AG04449 (cell line): Measurements from ENCODE around the gene CCDC32.

Source experiments
- CTCF ChIA-PET: fragments of 350-600 bp; formaldehyde crosslinking; extraction: SDS; loops from one replicate; lab custom pipeline; 2021; ENCODE audit warnings: antibody characterized with exemption; lab: Yijun Ruan, JAX
- POLR2A ChIA-PET: fragments of 400-600, 350-600 bp; formaldehyde crosslinking; extraction: SDS; loops from one replicate; lab custom pipeline; 2020; ENCODE audit warnings: antibody characterized with exemption, inconsistent platforms; lab: Yijun Ruan, JAX
- DNase-seq: peaks from one replicate; pipeline ENCODE4 v3.0.0-alpha.2; 2010; ENCODE audit warnings: low read depth, low spot score
- H3K4me3 ChIP-seq: 2 replicates; pipeline ENCODE4 v1.5.1; 2011; ENCODE audit warnings: low read depth, mild to moderate bottlenecking, control low read depth, low read length
- TF ChIP-seq, protein P1 (sequence below): IDR thresholded peaks from one replicate; pipeline ENCODE4 v1.5.1; 2011; ENCODE audit warnings: mild to moderate bottlenecking, moderate library complexity, low read length, control low read depth, inconsistent platforms; ENCODE audit not compliant: insufficient read depth; ENCODE audit errors: missing control alignments

CCDC32 gene

DNA sequence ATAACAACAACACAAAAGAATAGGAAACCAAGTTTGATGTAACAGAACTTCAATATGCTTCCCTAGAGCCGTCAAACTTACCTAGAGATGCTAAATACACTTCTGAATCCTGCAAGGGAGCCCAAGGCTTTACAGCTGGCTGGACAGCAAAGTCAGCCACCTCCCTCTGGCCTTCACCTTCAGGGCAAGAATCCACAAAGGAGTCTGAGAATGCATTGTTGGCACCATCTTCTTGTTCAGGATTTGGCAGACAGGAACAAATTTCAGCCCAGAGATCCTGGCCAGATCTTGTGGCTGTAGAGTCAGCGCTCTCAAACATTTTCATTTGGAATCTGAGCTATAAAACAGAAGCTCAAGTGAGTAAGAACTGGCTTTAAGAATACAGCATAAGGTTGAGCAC, 2.2 kb downstream of the CCDC32 start:
- ChIA-PET POLR2A (no interaction called here), CTCF (interaction anchor here (0.9 to 1.9 kb wide), 2 partner anchors 10 to 55 kb away, joined by 3 to 6 read pairs; no protein-coding TSS in a partner anchor)
- DNase-seq, result no peak
- TF ChIP-seq, protein P1, sequence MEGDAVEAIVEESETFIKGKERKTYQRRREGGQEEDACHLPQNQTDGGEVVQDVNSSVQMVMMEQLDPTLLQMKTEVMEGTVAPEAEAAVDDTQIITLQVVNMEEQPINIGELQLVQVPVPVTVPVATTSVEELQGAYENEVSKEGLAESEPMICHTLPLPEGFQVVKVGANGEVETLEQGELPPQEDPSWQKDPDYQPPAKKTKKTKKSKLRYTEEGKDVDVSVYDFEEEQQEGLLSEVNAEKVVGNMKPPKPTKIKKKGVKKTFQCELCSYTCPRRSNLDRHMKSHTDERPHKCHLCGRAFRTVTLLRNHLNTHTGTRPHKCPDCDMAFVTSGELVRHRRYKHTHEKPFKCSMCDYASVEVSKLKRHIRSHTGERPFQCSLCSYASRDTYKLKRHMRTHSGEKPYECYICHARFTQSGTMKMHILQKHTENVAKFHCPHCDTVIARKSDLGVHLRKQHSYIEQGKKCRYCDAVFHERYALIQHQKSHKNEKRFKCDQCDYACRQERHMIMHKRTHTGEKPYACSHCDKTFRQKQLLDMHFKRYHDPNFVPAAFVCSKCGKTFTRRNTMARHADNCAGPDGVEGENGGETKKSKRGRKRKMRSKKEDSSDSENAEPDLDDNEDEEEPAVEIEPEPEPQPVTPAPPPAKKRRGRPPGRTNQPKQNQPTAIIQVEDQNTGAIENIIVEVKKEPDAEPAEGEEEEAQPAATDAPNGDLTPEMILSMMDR, result no peak
- no peak overlapping the region for H3K4me3 ChIP-seq

DNA sequence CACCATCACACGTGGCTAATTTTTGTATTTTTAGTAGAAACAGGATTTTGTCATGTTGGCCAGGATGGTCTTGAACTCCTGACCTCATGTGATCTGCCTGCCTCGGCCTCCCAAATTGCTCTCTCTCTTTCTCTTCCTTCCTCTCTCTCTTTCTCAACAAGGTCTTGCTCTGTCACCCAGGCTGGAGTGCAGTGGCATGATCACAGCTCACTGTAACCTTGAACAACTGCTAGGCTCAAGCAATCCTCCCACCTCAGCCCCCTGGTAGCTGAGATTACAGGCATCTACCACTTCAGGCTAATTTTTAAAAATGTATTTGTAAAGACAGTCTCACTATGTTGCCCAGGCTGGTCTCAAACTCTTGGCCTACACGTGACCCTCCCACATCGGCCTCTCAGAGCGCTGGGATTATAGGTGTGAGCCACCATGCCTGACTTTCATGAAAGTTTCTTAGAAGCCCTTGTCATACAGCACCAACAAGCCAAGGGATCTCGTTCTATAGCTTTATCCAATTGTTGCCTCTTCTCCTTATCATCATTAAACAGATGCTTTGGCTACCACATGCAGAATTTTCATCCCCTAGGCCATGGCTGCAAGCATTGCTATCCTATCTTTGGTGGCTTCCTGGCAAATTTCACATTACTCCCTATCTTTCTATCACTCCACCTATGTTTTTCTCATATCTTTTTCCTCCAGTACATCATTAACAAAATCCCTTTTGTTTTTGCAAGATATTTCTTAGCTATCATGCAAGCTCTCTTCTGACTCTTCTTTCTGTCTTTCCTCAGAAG, 5.7 kb downstream of the CCDC32 start:
- H3K4me3 ChIP-seq, result no peak overlapping the region
- CTCF ChIA-PET, result interaction anchor here (2.2 kb wide), 1 partner anchor 31 kb away, joined by 6 read pairs; no protein-coding TSS in a partner anchor
- TF ChIP-seq, protein P1, result no peak

DNA sequence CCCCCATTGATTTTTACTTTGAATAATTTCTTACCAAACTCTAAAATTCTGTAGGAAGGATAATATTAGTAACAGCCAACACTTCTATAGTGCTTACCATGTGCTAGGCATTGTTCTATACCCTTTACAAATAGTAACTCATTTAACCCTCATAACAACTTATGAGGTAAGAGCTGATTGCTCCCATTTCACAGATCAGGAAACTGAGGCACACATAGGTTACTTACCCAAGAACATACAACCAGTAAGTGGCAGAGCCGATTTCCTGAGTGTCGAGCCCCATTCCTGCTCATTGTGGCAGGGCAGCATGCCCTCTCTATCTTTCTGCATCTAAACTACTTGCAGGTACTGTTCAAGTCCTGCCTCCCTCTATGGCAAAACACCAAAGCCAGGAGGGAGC, 9.0 kb downstream of the CCDC32 start:
- POLR2A ChIA-PET, result no interaction called here
- TF ChIP-seq, protein P1, result no peak
- no peak for DNase-seq
- CTCF ChIA-PET, result no interaction called here
- no peak overlapping the region for H3K4me3 ChIP-seq

More for the DNA sequence above, 5.7 kb downstream of the CCDC32 start:
- POLR2A ChIA-PET, result no interaction called here
- no peak for DNase-seq

DNA sequence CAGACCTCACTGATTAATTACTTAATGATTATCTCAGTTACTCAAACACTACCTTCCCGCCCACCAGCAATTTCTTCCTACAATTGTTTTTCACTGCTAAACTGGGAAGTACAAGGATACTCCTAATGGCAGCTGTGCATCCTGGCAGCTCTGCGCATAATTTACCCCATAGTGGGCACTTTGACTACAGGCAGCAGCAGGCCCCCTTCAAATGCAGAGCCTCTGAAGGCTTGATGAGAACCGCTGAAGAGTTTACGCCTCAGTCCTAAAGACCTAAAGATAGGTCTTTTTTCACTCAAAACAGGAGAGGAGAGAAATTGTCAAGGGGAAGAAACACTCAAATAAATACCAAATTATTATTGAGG, 10.7 kb downstream of the CCDC32 start:
- no peak for DNase-seq
- H3K4me3 ChIP-seq, result no peak overlapping the region
- ChIA-PET CTCF (interaction anchor here (0.6 kb wide), 1 partner anchor 32 kb away, joined by 3 read pairs; no protein-coding TSS in a partner anchor), POLR2A (no interaction called here)
- TF ChIP-seq, protein P1, result no peak

DNA sequence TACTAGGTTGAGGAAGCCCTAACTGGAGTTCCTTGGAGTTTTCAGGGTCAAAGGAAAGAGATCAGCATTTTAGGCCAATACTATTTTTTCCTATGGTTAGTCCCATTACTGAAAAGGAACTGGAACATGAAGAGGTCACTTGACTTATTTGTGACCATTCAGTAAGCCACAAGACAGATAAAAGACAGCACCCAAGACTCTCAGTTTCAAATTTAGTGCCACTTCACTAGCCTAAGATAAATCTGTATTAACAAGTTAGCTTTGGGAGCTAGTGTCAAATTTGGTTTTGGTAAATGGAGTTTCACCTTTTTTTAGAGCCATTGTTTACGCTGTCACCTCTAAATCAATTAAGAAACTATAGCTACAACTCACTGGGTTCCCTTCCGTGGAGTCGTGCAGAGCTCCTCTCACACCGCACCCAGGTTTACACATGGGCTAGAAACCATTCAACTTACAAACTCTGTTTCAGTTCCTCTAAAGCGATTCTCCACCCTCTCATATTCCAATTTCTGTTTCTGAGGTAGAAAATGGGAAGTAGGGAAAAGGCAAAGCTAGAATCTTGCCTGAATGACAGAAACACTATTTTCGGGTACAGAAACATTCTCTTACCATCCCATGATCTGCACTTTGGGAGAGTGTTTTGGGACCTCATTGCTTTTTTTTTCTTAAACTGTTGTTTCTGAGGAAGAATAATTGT, 14.4 kb downstream of the CCDC32 start:
- ChIA-PET POLR2A (no interaction called here), CTCF (no interaction called here)
- TF ChIP-seq, protein P1, result no peak
- no peak overlapping the region for H3K4me3 ChIP-seq
- no peak for DNase-seq

DNA sequence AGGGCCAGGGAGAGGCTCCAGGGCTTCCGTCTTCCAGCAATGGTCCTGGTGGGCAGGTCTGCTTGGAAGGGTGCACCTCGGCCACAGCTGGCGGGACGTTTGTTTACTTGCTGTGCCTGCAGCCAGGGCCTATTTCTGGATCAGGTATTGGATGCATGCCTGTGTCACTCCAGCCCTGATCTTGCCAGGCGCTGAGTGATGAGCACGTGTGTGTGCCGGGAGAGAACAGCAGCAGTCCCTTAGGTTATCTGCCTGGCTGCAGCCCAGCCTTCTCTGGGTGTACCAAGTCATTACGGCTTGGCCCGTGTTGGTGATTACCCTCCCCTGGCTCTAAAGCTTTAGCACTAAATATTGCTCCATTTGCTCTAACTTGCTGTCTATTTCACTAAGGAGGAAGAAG, 14.9 kb downstream of the CCDC32 start:
- ChIA-PET CTCF (no interaction called here), POLR2A (no interaction called here)
- no peak for DNase-seq
- TF ChIP-seq, protein P1, result no peak
- no peak overlapping the region for H3K4me3 ChIP-seq
